Gastroesophageal sphincter (tissue), 3 donors: ENCODE results near the gene SLC7A10.

Source experiments
- CTCF ChIP-seq, 4 experiments: fragments of 200-600 bp in 2 of 4; fragments of 450-650 bp in 2 of 4; sonication (generic) in 1 of 4; IDR thresholded peaks; one replicate each; pipeline ENCODE4 v1.5.1; 2017 to 2019; ENCODE audit warnings: antibody characterized with exemption in 4 of 4, mild to moderate bottlenecking in 2 of 4, moderate library complexity in 2 of 4
- POLR2A ChIP-seq, 2 donors: fragments of 450-650 bp; IDR thresholded peaks; one replicate each; pipeline ENCODE4 v1.6.1; 2017; ENCODE audit warnings: antibody characterized with exemption in 2 of 2, mild to moderate bottlenecking in 2 of 2, moderate library complexity in 1 of 2
- POLR2AphosphoS5 ChIP-seq: sonication (generic); formaldehyde crosslinking; IDR thresholded peaks from one replicate; pipeline ENCODE4 v1.6.1; 2017; ENCODE audit warnings: antibody characterized with exemption

GRCh38 chr19:33210266-33210940 is 15.2 kb downstream of the SLC7A10 start:
- TF ChIP-seq CTCF (IDR thresholded peaks at IDR 0.05), result no peak
- TF ChIP-seq POLR2A (IDR thresholded peaks at IDR 0.05), result no peak
- TF ChIP-seq POLR2AphosphoS5, result no peak
